ENCODE data around the gene BPTF. TPM values are rescaled to one million over a fixed set of nuclear protein-coding genes. Genes with fewer than 3 reads are reported as not detected.

Gene BPTF
- 67.5 and 68.6 TPM in 2 replicates for total RNA-seq

DNA sequence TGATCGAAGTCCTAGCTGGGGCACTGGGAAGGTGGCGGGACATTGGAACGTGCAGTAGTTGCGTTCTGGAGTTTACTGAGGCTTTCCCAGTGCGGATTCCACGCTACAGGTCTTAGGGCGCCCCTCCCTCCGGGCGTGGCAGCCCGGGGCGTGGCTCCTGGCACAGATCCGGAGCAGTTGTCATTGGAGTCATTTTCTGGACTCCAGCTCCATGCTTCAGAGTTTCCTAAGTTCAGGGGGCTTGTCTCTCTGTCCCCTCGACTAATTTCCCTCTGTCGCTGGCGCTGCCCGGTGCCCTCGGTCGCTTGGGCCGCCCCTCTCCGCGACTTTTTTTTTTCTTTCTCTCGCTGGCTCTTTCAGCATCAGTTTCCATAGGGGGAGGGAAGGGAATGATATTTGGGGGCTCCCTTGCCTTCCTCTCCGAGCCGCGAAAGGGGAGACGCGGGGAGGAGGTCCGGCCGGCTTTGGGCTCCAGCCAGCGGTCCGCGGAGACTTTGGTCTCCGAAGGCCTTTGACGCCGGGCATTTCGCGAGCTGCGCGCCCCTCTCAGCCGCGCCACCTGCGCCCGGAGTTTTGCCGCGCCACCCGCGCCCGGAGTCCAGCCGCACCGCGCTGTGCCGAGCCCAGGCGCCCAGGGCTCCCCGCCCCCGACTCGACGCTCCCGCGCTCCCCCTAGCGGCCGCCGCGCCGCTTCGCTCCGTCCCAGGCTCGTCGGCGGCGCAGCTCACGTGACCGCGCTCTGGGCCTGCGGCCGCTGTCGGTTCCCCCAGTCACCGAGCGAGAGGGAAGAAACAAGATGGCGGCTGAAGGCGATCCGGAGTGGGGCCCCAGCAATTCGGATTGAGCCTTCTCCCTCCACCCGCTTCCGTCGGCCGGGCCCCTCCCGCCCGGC lies at the start of gene BPTF:
Gene BPTF (plus strand): TSS at position 769 of the 892 bp plus-strand sequence. CDS start 222 bp downstream, outside the sequence.

DNA sequence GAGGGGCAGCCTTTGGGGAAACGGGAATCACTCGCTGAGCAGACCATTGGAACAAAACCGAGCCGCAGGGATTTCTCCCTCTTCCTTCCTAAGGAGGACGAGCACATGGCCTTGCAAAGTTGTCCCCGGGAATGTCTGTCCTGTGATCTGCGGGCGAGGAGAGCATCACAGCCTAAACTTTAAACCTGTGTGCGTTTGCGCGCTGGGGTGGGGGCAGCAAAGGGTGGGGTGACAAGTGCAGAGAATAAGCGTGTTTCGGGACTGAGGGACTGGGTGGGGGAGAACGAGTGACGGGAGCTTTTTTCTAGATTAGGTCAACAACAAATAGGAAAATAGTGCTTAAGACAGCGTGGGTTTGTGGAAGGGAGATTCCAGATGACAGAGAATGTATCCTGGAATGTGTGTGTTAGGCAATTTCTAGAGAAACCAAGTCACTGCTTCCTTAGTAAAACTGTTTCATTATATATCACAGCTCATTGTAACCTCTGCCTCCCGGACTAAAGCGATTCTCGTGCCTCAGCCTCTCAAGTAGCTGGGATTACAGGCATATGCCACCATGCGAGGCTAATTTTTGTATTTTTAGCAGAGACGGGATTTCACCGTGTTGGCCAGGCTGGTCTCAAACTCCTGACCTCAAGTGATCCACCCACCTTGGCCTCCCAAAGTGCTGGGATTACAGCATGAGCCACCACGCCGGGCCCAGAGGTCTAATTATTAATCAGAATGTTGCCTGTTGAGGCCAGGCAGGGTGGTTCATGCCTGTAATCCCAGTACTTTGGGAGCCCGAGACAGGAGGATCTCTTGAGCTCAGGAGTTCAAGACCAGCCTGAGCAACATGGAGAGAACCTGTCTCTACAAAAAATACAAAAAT lies 171.2 kb downstream of the BPTF start, which contains the start of gene C17orf58:
Gene C17orf58 (minus strand): TSS at position 169 of the 871 bp plus-strand sequence. CDS start 271 bp downstream, outside the sequence.

Small RNAs within 50 kb of the gene (small RNA-seq; reads per million reads assigned to genes)
- gene RN7SL622P, result not detected

Other genes starting within 250 kb of the BPTF start
- gene NOL11, start 107.6 kb upstream of the BPTF start, total RNA-seq, result 38.7 and 43.9 TPM in 2 replicates
- gene C17orf58, start 171.0 kb downstream of the BPTF start, total RNA-seq, result 8.4 and 12.3 TPM in 2 replicates
- gene KPNA2, start 210.2 kb downstream of the BPTF start, total RNA-seq, result 75.1 and 101 TPM in 2 replicates

All from articular chondrocyte of knee joint (primary cell).